DMS153 (cell line): ENCODE data around the gene UNC5A.
A peak's percentile ranks its signal among the peaks of the same experiment; 100 is the strongest.

Source experiments
- DNase-seq: peaks from one replicate; lab custom pipeline; 2025; lab: John Stamatoyannopoulos, UW

UNC5A gene

DNA sequence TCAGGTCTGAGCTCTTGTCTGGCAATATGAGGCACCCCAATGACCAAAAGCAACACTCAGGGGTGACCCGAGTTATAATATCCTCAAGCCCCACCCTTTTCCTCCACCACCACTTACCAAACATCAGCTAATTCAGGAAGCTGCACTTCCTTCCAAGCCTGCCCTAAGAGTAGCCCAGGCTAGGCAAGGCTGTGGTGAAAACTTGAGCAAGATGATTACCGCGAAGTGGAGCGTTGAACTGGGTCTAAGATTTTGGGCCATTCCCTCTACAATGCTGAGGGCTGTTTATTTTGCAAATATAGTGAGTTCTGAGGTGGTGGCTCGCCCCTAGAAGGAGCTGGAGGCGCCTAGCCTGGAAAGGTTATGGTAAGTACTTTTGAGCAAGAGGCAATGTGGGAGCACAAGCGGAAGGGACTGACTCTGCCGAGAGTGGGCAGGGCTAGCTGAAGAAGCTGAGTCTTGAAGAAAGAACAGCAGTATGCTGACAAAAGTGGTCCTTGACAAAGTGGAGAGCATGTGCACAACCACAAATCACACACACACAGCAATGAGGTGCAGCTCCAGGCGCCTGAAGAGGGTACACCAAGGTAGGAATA is 89.0 kb downstream of the UNC5A start, which contains the start of gene HK3:
Gene HK3, minus strand, starts transcription at position 51 of the 596 bp plus-strand sequence. CDS start 3,187 bp downstream, outside the sequence.
- DNase-seq = no peak

DNA sequence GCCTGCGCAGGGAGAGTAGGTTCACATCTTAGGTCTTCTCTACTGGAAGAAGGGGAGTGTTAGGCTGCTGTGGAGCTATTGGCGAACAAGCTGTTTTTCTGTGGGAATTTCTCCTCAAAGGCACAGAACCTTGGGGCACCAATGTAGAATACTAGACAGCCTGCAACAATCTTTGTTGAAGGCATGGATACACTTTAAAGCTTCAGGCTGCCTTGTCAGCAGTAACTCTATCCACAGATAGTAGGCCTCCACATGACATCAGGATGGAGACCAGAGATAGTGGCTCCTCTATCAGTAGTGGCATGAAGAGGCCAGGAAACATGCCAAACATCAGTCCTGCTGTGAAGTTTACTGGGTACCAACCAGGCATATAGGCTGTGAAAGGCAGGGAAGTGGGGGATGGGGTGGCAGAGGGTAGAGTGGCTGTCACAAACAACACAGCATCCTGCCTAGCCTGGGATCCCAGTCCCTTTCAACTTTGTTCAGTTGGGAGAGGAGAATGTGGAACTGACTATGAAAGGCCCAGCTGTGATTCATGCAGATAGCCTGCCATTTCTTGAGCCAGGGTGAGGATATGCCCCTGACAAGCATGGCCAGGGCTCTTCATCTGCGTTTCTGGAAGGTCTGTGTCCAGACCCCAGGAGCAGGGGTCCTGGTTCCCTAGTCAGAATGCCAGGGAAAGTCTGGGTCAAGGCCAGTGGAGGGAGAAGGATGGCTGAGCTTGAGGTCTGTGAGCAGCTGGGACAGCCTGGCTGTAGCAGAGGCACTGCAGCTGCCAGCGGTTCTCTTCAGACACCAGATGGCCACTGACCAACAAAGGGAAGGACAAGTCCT is 89.8 kb downstream of the UNC5A start:
- no peak for DNase-seq

DNA sequence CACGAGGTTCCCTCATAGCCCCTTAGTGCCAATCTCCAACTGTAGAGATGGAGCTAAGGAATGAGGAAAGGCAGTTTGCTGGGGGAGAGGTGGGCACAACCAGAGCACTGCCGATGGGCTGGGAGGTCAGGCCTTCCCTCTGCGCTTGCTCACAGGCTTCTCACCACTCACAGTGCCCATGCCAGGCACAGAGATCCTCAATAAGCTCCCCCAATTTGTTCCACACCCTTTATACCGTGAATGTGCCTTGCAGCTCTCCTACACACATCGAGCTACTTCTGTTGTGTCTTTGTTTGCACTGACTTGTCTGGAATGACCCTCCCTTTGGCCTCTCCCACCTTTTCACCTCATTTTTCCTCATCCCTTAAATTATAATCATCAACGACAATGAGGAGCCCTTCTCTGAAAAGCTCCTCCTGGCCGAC is 90.4 kb downstream of the UNC5A start:
- DNase-seq = no peak

DNA sequence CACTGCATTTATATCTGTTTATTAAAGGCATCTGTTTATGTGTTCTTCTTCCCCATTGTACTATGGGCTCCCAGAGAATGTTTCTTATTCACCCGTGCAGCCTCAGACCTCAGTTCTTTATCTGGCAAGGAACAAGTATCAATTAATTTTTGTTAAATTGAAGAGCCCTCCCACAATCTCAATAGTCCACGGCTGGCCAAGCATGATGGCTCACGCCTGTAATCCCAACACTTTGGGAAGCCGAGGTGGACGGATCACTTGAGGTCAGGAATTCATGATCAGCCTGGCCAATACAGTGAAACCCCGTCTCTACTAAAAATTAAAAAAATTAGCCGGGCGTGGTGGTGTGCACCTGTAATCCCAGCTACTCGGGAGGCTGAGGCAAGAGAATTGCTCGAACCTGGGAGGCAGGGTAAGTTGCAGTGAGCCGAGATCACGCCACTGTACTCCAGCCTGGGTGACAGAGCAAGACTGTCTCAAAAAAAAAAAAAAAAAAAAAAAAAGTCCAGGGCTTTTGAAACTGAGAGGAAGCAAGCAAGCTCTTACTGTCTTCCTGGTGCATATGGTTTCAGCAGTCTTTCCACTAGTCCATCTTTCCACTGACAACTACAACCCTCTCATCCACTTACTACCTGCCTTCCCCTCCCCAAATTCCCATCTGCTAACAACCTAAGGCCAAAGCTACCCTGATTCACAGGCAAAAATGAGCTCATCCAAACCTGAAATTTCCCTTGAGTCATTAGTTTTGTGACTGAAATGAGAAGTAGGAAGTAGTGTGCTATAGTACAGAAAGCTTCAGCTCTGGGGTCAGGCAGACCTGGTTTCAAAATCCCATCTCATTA is 91.1 kb downstream of the UNC5A start:
- DNase-seq = no peak

DNA sequence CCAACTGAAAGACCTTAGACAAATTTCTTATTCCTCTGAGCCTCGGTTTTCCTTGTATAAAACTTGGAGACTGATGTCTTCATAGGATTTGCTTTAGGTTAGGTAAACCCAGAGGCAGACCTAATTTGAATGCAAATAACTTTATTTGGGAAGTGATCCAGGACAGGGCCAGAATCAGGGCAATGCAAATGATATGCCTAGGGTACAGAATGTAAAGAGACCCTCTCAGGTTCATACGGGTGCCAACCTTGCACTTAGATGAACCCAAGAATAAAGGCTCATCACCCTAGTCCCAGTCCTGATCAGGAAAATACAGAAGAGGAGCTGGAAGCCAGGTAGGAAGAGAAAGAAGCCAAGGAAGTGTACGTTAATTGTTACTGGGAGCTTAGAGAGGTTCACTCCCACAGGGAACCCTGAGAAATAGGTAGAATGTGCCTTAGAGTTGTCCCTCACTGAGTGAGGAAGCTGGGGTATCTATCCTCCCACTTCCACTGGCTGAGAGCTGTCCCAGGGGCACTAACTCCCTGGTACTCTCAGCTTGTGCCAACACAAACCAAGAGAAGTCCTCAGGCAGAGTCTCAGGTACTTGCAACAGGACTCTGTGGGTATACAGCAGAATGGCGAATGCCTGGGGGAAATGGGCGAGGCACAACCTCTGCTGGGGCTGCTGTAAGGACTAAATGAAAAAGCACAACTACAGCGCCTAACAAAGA is 91.9 kb downstream of the UNC5A start:
- DNase-seq = no peak

DNA sequence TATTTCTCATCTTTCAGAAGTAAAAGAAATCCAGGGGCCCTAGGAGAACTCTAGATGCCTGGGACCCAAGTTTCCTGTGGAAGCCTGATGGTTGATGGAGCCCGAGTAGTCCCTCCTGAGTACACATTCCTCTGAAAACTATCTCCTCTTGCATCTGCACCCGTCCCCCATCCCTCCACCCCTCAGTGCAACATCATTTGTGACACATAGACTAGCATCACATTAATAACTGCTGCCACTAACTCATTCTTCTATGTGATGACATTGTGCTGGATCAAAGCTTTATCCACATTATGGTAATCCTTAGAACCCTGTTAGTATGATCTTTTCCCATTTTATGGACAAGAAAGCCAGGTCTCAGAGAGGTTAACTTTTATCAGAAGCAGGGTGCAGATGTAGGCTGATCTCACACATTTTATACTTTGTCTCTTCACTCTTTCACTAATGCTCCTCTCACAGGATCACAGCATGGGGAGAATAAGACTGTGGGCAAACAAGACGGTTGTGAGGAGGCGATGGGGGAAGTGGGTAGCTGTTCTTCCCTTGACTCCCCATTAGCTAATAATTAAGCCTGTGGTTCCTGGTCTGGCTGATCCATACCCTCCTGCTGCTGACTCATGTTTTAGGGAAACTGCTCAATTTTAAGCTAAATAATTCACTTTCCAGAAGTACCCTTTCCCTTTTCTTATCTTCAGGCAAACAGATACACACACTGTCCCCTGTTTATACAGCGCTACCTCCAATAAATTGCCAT is 92.7 kb downstream of the UNC5A start:
- no peak for DNase-seq

DNA sequence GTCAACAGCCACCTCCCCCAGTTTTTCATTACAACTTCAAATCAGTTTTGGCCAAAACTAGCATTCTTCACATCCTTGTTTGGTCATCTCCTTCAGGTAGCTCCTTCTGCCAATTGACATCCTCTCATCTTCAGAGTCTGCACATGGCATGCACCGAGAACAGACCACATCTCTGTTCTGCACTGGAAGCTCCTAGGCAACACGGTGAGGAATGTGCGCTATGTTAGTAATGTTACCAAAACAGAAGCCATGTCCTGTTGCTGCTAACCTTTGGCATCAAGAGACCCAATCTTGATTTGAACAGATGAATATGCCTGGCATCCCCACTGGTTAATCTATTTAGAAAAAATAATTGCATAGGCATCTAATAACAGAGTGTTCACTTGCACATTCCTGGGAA is 93.9 kb downstream of the UNC5A start:
- no peak for DNase-seq

DNA sequence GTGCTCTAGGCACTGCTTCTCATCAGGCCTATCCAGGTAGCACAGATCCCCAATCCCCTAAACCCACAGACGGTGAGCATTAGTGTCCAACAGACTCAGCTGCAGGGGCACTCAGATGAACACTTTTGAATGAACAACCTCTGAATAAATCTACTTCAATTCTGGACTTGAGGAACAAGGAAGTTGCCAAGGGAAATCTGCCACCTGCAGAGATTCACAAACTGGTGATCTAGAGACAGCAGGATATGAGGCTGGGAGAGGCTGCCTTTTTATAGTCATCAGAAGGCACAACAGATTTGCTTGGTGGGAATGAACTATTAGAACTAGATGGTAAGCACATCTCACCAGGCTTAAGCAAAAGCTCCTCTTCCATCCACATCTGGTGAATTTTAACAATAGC is 95.8 kb downstream of the UNC5A start:
- no peak for DNase-seq

DNA sequence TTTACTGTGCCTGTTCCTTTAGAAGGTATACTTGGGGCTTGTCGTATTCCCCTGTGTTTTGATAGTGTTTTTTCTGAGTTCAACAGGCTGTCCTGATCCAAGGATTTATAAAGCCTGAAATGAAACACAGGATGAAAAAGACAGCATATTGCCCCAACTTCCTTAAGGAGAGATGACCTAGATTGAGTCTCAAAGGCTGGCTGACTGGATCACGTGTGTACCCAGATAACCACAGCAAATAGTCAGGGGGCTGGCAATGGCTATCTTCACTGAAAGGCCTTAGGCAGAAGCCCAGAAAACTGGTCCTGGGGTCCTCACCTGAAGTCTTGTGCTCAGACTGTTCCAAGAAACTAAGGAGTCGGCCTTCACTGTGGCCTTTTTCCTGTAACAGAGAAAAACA is 96.4 kb downstream of the UNC5A start:
- DNase-seq = no peak

DNA sequence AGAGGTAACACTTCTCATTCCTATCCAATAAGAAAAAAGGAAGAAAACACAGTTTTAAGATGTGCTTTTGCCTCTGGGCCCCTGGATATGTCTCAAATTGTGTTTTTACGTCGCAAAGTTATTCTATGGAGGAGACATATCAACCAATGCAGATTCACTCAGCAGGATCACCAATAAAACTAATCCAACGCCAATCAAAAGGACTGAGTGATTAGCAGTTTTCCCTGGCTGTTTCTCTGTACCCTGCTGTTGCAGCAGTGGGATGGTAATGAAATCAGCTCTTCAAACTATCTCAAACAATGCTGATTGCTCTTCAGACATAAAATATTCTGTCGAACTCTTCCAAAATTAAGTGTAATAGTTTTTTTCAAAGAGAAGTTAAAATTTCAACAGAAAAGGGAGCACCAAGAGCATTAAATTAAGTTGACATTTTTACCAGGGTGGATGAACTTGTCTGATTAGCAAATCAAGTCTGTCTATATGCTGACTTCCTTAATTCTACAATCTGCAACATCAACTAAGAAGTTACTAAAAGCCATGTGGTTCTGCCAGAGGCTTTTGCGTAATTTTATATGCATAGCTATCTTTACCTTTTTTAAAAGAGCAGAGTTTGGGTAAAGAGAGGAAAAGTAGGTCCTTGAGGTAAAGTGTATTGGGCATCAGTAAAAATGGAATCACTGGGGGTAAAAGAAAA is 98.5 kb downstream of the UNC5A start:
- DNase-seq = no peak

DNA sequence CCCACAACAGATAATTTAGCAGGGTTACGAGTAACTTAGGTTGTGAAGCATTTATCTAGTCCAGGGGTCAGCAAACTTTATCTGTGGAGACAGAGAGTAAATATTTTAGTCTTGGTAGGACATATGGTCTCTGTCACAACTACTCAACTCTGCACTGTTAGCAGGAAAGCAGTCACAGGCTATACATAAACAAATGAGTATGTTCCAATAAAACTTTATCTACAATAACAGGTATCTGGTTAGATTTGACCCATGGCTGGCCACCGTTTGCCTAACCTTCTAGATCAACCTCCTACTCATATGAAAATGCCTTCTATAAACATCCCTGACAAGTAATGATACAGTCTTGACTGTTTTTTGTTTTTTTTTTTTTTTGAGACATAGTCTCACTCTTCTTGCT is 101.8 kb downstream of the UNC5A start:
- DNase-seq = no peak

DNA sequence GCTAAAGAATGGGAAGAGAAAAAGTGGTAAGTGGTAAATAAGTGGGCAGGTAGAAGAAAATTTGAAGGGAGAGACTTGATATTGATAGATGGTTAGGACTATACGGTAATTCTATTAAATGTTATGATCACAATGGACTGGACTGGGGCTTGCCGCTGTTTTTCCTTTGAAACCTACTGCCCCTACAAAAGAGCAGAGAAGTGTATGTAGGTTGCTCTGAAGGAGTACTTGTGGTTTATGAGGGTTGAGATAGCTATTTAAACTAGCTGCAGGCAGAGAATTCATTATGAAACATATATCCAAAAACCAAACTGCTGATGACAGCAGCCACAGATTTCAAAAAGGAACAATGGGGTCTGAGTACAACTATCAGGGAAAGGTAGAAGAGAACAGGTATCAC is 105.5 kb downstream of the UNC5A start:
- no peak for DNase-seq

DNA sequence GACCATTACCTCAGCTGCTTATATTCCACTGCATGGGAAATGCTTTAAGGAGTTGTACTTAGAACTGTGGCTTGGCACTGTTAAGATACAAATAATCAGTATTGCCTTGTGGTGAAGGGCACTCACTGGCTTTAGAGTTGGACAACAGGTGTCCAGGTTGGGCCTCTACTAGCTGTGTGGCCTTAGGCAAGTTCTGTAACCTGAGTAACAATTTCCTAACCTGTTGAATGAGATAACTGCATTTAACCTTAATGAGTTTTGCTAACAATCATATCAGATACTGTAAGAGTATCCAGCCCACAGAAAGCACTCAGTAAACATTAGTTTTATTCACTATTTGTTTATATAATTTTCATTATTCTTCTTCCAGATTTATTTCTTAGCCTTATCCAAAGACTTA is 106.0 kb downstream of the UNC5A start:
- DNase-seq = peak; percentile 8

DNA sequence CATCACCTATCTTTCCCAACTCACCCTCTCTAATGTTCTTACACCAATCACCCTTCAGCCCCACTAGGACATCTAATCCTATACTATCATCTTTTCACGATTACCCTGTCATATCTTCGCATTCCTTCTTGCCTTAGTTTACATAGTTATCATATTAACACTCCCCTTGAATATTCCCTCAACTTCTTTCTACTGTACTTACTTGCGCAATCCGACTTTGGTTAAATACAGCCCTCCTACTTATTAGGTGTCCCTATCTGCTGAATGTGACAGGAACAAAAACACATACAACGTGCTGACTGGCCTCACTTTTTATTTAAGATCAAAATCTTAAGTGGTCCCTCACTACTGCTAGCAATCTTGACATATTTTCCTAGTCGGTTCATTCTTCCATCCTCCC is 108.3 kb downstream of the UNC5A start:
- DNase-seq = no peak

DNA sequence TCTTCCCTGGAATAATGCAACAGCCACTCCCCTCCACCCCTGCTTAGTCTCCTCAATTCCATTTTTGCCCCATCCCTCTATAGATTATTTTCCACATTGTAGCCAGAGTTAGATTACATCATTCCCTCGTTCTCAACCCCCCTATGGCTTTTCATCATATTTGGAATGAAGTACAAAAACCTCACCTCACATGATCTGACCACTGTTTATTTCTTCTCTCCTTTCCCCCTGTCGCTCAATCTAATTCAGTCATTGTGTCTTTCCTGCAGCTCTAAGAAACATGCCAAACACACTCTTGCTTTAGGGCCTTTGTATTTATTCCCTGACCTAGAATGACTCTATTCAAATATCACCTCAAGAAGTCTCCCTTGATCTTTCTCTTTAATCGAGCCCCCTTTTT is 111.4 kb downstream of the UNC5A start:
- DNase-seq = no peak

DNA sequence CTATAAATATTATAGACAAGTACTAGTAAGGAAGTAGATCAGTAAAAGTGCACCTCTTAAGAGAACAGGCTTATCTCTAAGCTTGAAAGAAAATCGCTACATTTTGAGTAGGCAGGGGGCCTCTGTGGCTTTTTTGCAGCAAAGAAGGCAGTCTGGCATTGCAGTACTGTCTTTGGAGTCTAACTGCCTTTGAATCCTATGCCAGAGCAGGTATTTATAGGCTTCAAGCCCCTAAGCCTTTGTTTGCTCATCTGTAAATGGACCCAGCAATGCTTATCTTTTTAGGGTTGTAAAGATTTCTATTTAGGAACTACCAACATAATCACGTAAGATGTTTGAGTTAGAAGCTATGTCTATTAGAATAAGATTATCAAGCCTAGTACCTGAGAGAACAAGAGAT is 112.5 kb downstream of the UNC5A start:
- DNase-seq = no peak

DNA sequence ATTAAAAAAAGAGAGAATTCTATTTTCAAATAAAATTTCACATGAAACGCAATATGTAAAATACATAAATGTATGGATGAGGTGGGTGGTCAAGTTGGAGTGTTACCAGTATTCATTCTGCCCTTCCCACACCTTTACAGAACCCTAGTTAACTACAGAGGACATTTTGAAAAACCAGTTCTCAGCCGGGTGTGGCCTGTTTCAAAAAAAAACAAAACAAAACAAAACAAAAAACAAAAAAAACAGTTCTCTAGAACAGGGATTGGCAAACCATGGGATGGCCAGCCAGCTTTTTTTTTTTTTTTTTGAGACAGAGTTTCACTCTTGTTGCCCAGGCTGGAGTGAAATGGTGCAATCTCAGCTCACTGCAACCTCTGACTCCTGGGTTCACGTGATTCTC is 117.2 kb downstream of the UNC5A start:
- DNase-seq = no peak

DNA sequence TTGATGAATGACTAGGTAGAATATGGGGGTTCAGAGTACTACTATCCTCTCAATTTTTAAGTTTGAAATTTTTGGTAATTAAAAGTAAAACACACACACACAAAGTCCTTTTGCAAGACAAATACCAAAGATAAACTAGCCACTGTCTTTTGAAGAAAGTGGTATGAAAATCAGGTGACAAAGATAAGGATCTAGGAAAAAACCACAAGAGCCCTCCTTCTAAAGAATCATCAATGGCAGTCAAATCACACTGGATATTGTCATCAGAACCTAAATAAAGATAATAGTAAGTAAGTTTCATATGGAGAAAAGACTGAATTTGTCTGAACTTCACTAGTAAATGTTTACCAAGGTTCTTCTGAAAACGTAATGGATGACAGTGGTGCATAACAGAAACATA is 119.3 kb downstream of the UNC5A start:
- no peak for DNase-seq
